Gastrocnemius medialis (tissue), 4 donors: ENCODE results near the gene TMEM163.

Experiments
- CTCF ChIP-seq, 5 experiments: fragments of 450-650 bp in 3 of 5; fragments of 200-600 bp in 2 of 5; sonication (generic) in 2 of 5; IDR thresholded peaks in 4 of 5; conservative IDR thresholded peaks in 1 of 5; 1 replicate in 4 of 5; 2 replicates in 1 of 5; pipeline ENCODE4 v1.5.1; 2016 to 2019; ENCODE audit warnings: antibody characterized with exemption in 5 of 5, mild to moderate bottlenecking in 3 of 5, moderate library complexity in 3 of 5
- POLR2A ChIP-seq, 2 donors: fragments of 450-650 bp; IDR thresholded peaks; one replicate each; pipeline ENCODE4 v1.6.1; 2017; ENCODE audit warnings: antibody characterized with exemption in 2 of 2, mild to moderate bottlenecking in 2 of 2, moderate library complexity in 2 of 2

GRCh38 chr2:134449157-134449556, 269.6 kb downstream of the TMEM163 start:
- TF ChIP-seq CTCF (IDR thresholded peaks at IDR 0.05 in 4 of 5, conservative IDR thresholded peaks at IDR 0.05 in 1 of 5) = no peak
- TF ChIP-seq POLR2A (IDR thresholded peaks at IDR 0.05) = no peak
